ENCODE results near the gene FDXR.

DNA sequence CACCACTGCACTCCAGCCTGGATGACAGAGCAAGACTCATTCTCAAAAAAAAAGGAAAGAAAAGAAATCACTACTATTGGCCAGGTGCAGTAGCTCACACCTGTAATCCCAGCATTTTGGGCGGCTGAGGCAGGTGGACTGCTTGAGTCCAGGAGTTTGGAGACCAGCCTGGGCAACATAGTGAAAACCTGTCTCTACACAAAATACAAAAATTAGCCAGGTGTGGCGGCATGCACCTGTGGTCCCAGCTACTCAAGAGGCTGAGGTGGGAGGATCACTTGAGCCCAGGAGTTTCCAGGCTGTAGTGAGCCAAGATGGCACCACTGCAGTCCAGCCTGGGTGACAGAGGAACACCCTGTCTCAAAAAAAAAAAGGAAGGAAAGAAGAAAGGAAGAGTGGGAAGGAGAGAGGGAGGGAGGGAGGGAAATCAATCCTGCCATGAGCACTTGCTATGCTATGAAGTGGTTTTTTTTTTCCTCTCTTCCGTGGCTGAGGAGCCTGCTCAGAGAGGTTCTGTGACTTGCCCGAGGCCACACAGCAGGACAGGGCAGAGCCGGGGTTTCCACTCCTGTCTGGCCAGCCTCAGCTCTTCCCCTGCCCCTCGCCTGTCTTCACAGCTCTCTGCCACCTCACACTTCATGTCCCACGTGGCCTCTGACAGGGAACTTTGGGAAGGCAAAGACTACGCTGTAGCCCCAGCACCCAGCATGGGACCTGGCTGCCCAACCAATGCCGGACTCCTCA is 24.0 kb downstream of the FDXR start:
- no peak for TF ChIP-seq EZH2 (IDR thresholded peaks at IDR 0.05; ENCODE audit: insufficient read depth, low read length)
- TF ChIP-seq, protein P1, sequence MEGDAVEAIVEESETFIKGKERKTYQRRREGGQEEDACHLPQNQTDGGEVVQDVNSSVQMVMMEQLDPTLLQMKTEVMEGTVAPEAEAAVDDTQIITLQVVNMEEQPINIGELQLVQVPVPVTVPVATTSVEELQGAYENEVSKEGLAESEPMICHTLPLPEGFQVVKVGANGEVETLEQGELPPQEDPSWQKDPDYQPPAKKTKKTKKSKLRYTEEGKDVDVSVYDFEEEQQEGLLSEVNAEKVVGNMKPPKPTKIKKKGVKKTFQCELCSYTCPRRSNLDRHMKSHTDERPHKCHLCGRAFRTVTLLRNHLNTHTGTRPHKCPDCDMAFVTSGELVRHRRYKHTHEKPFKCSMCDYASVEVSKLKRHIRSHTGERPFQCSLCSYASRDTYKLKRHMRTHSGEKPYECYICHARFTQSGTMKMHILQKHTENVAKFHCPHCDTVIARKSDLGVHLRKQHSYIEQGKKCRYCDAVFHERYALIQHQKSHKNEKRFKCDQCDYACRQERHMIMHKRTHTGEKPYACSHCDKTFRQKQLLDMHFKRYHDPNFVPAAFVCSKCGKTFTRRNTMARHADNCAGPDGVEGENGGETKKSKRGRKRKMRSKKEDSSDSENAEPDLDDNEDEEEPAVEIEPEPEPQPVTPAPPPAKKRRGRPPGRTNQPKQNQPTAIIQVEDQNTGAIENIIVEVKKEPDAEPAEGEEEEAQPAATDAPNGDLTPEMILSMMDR (IDR thresholded peaks at IDR 0.05; ENCODE audit: insufficient read depth, low read depth, low read length), result no peak

All from astrocyte (in vitro differentiated cells and primary cell).